Peyer's patch (tissue), 4 donors: ENCODE measurements around the gene RYR1.

Experiments used
- POLR2A ChIP-seq, 2 donors: fragments of 450-650 bp; IDR thresholded peaks; one replicate each; pipeline ENCODE4 v1.5.1; 2017; ENCODE audit warnings: antibody characterized with exemption in 2 of 2, mild to moderate bottlenecking in 2 of 2, moderate library complexity in 2 of 2
- TF ChIP-seq, protein P1 (sequence below), 6 experiments: fragments of 450-650 bp in 4 of 6; fragments of 200-600 bp in 2 of 6; sonication (generic) in 1 of 6; IDR thresholded peaks; one replicate each; pipeline ENCODE4 v1.5.1; 2017 to 2019; ENCODE audit warnings: antibody characterized with exemption in 6 of 6, mild to moderate bottlenecking in 3 of 6, moderate library complexity in 1 of 6

DNA sequence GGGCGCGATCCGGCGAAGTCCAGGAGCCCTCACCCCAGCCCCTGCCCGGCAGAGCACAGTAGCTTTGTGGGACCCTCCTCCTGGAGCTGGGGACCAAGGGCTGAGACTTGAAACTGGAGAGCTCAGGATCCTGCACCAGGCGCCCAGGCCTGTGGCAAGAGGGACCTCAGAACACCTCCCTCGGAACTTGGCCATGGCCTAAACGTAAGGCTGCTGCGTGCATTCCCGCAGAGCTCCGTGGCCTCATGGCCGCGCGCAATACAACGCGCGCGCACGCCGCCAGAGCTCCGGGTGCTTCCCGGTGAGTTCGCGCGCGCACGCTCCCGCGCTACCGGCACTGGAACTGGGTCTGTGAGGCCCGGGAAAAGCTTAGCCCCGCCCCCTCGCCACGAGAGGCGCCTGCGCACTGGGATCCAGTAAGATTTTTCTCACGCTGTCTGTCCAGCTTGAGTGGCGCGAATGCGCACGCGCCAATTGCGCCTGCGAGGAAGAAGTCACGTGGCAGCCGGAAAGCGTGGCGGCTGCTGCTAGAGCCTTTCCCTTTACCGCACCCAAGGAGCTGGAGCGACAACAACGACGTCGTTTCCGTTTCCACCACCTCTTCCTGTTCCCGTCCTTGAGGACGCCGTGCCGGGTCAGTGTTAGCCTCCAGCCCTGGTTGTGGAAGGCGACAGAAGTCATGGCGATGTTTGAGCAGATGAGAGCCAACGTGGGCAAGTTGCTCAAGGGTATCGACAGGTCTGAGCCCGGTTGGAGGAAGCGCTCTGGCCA lies 185.3 kb downstream of the RYR1 start, which contains the start of gene EIF3K:
- TF ChIP-seq, protein P1, sequence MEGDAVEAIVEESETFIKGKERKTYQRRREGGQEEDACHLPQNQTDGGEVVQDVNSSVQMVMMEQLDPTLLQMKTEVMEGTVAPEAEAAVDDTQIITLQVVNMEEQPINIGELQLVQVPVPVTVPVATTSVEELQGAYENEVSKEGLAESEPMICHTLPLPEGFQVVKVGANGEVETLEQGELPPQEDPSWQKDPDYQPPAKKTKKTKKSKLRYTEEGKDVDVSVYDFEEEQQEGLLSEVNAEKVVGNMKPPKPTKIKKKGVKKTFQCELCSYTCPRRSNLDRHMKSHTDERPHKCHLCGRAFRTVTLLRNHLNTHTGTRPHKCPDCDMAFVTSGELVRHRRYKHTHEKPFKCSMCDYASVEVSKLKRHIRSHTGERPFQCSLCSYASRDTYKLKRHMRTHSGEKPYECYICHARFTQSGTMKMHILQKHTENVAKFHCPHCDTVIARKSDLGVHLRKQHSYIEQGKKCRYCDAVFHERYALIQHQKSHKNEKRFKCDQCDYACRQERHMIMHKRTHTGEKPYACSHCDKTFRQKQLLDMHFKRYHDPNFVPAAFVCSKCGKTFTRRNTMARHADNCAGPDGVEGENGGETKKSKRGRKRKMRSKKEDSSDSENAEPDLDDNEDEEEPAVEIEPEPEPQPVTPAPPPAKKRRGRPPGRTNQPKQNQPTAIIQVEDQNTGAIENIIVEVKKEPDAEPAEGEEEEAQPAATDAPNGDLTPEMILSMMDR (IDR thresholded peaks at IDR 0.05): peak in 1 of 6 experiments; percentile 0
- peak; percentile 71 to 76 for TF ChIP-seq POLR2A (IDR thresholded peaks at IDR 0.05)
